DOHH2 (cell line): ENCODE results near the gene PAIP1.
"Not testable (repeated sequence)": the region's sequence is repeated elsewhere in the genome, so short reads cannot be mapped to it uniquely, and the experiment has no call there.

Experiments used
- H3F3A ChIP-seq: fragments of 200-600 bp; sonication (generic), shearing (Covaris generic); 2 replicates; pipeline ENCODE4 v1.6.0; 2016; ENCODE audit warnings: antibody characterized with exemption, mild to moderate bottlenecking; ENCODE audit not compliant: control insufficient read depth, insufficient read depth
- H3K27ac ChIP-seq: fragments of 200-600 bp; sonication (generic); 2 replicates; pipeline ENCODE4 v1.5.1; 2014; ENCODE audit warnings: low read depth, mild to moderate bottlenecking, low read length, moderate library complexity
- H3K27me3 ChIP-seq: fragments of 200-600 bp; sonication (generic); 2 replicates; pipeline ENCODE4 v1.6.1; 2014; ENCODE audit warnings: mild to moderate bottlenecking, low read length, mixed read lengths; ENCODE audit not compliant: control insufficient read depth
- H3K36me3 ChIP-seq: fragments of 200-600 bp; sonication (generic); 2 replicates; pipeline ENCODE4 v1.6.1; 2014; ENCODE audit warnings: mild to moderate bottlenecking, low read length, moderate library complexity, mixed read lengths; ENCODE audit not compliant: control insufficient read depth
- H3K4me1 ChIP-seq: fragments of 200-600 bp; sonication (generic); 2 replicates; pipeline ENCODE4 v1.6.1; 2014; ENCODE audit warnings: mild to moderate bottlenecking, low read length, mixed read lengths; ENCODE audit not compliant: control insufficient read depth
- H3K4me2 ChIP-seq: fragments of 200-600 bp; sonication (generic); 2 replicates; pipeline ENCODE4 v1.6.0; 2014; ENCODE audit warnings: mild to moderate bottlenecking, low read length, moderate library complexity
- H3K4me3 ChIP-seq: fragments of 200-600 bp; sonication (generic); 2 replicates; pipeline ENCODE4 v1.5.1; 2014; ENCODE audit warnings: mild to moderate bottlenecking, low read length, mixed read lengths
- H3K79me2 ChIP-seq: fragments of 200-600 bp; sonication (generic); 2 replicates; pipeline ENCODE4 v1.6.1; 2014; ENCODE audit warnings: mild to moderate bottlenecking, low read length, mixed read lengths; ENCODE audit not compliant: control insufficient read depth
- H3K9me2 ChIP-seq: fragments of 200-600 bp; sonication (generic); replicated peaks from 2 replicates; pipeline ENCODE4 v1.6.1; 2014; ENCODE audit warnings: mild to moderate bottlenecking, low read length, mixed read lengths; ENCODE audit not compliant: control insufficient read depth
- H3K9me3 ChIP-seq: fragments of 200-600 bp; sonication (generic); 2 replicates; pipeline ENCODE4 v1.6.1; 2014; ENCODE audit warnings: antibody characterized with exemption, low read length, mixed read lengths; ENCODE audit not compliant: control insufficient read depth, insufficient read depth
- H4K20me1 ChIP-seq: fragments of 200-600 bp; sonication (generic); 2 replicates; pipeline ENCODE4 v1.6.0; 2014; ENCODE audit warnings: low read depth, mild to moderate bottlenecking, antibody characterized with exemption, low read length, moderate library complexity; ENCODE audit not compliant: control insufficient read depth, insufficient read depth
- EZH2phosphoT487 ChIP-seq: fragments of 200-600 bp; sonication (generic); IDR thresholded peaks from 2 replicates; pipeline ENCODE4 v1.6.1; 2017; ENCODE audit warnings: borderline replicate concordance, mild to moderate bottlenecking, antibody characterized with exemption, low read length, moderate library complexity, mixed read lengths
- TF ChIP-seq, protein P1 (sequence below): fragments of 200-600 bp; sonication (generic); IDR thresholded peaks from one replicate; pipeline ENCODE4 v1.5.1; 2014; ENCODE audit warnings: antibody characterized with exemption, mild to moderate bottlenecking, low read depth, low read length; ENCODE audit not compliant: poor library complexity, severe bottlenecking

The PAIP1 gene

DNA sequence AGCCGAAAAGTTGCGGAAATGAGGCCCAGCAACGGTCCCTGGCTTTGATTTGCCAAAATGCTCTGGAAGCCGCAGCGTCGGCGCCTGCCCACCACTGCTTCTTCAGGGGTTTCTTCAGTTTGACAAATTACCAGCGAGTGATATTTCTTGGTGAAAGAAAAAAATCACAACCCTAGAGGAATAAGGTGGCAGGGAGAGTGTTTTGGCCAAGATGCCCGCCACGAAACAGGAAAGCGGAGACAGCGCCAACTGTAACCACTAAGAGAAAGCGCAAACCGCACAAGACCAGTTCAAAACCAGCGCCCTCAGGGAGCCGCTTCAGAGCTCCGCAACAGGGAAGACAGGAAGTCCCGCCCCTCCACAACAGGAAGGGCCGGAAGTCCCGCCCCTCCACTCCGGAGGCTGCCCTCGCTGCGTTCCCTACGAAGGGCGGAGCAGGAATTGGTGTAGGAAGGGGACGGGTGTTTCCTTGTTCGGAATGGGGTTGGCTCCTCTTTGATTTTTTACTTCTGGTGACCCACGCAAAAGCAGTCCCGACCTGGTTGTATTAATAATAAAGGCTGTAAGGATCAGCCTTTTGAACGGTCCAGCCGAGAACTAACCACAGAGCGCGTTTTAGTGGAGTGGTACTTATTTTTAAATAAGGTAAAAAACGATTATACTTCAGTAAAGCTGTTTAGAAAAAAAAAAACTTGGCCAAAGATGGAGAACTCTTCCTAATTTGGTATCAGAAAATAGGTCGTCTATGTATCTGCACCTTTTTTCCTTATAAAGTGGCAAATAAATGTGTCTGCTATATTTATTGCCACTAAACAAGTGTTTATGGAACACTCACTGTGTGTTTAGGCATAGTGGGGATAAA is 41.8 kb downstream of the PAIP1 start, which contains the start of gene C5orf34:
TSS of gene C5orf34 (minus strand) at position 333 of the 862 bp plus-strand sequence. CDS start 5,809 bp downstream, outside the sequence.
- Histone ChIP-seq H3K79me2 (peaks cover 45% of the 10 kb centered on the region), H3K4me2 (peak within 1 kb of the TSS; percentile 93), H3K4me3 (peak within 1 kb of the TSS; percentile 89), H4K20me1 (no peaks in the 10 kb centered on the region), H3F3A (peaks cover 6% of the 10 kb centered on the region; the same call in 1 of the 2 replicates), H3K9me2 (no peaks in the 10 kb centered on the region), H3K27me3 (no peaks in the 10 kb centered on the region), H3K36me3 (peaks cover 16% of the 10 kb centered on the region), H3K4me1 (peaks cover 20% of the 10 kb centered on the region), H3K9me3 (no peaks in the 10 kb centered on the region), H3K27ac (peak within 1 kb of the TSS; percentile 77)
- no peak for TF ChIP-seq EZH2phosphoT487
- TF ChIP-seq, protein P1, sequence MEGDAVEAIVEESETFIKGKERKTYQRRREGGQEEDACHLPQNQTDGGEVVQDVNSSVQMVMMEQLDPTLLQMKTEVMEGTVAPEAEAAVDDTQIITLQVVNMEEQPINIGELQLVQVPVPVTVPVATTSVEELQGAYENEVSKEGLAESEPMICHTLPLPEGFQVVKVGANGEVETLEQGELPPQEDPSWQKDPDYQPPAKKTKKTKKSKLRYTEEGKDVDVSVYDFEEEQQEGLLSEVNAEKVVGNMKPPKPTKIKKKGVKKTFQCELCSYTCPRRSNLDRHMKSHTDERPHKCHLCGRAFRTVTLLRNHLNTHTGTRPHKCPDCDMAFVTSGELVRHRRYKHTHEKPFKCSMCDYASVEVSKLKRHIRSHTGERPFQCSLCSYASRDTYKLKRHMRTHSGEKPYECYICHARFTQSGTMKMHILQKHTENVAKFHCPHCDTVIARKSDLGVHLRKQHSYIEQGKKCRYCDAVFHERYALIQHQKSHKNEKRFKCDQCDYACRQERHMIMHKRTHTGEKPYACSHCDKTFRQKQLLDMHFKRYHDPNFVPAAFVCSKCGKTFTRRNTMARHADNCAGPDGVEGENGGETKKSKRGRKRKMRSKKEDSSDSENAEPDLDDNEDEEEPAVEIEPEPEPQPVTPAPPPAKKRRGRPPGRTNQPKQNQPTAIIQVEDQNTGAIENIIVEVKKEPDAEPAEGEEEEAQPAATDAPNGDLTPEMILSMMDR, result peak; percentile 10

DNA sequence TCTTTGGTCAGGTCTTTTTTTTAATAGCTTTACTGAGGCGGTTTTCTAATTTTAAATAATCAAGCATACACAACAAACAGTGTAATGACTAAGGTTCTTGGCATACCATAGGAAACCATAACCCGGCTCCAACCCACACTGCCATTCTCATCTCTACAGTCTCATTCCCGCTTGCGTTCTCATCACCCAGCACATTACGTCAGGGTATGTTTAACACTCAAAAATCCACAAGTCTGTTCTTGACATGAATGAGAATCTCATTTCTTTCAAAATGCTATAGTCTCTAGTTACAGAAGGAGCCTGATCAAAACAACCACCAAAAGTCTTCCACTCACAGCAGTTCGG is 42.4 kb downstream of the PAIP1 start:
- Histone ChIP-seq H3K27ac (peak overlapping the region; percentile 77), H3K36me3 (peaks cover 16% of the 10 kb centered on the region), H3K9me3 (no peaks in the 10 kb centered on the region), H3K9me2 (no peaks in the 10 kb centered on the region), H3K27me3 (no peaks in the 10 kb centered on the region), H3K79me2 (peaks cover 46% of the 10 kb centered on the region), H3K4me1 (peaks cover 20% of the 10 kb centered on the region), H3K4me2 (peak overlapping the region; percentile 93), H3F3A (peaks cover 6% of the 10 kb centered on the region; the same call in 1 of the 2 replicates), H3K4me3 (peak overlapping the region; percentile 89), H4K20me1 (no peaks in the 10 kb centered on the region)
- no peak for TF ChIP-seq EZH2phosphoT487
- TF ChIP-seq, protein P1, result no peak

DNA sequence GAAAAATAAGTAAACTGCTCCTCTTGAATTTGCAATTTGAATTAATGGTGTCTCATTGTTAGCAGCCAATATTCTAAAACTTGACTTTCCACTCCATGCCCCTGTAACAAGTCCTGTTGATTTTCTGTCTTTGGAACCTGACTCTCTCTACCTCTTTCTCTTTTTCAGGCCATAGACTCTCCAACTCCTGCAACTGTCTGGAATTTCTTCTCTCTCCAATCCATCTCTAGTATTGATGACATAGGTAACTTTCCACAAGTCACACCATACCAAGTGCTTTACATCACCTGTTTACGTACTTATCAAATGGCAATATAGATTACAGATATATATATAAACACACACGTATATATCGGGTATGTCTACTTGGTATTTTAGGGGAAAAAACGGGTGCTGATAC is 42.9 kb downstream of the PAIP1 start:
- H3K4me1 ChIP-seq, result peaks cover 20% of the 10 kb centered on the region
- H3K36me3 ChIP-seq, result peaks cover 19% of the 10 kb centered on the region
- no peaks in the 10 kb centered on the region for H3K9me3 ChIP-seq
- no peaks in the 10 kb centered on the region for H4K20me1 ChIP-seq
- peaks cover 49% of the 10 kb centered on the region for H3K79me2 ChIP-seq
- no peaks in the 10 kb centered on the region for H3K27me3 ChIP-seq
- peaks cover 7% of the 10 kb centered on the region; the same call in 1 of the 2 replicates for H3F3A ChIP-seq
- H3K27ac ChIP-seq, result peak overlapping the region; percentile 77
- peak overlapping the region; percentile 93 for H3K4me2 ChIP-seq
- TF ChIP-seq EZH2phosphoT487, result no peak
- TF ChIP-seq, protein P1, result no peak
- H3K4me3 ChIP-seq, result peak overlapping the region; percentile 89
- no peaks in the 10 kb centered on the region for H3K9me2 ChIP-seq

DNA sequence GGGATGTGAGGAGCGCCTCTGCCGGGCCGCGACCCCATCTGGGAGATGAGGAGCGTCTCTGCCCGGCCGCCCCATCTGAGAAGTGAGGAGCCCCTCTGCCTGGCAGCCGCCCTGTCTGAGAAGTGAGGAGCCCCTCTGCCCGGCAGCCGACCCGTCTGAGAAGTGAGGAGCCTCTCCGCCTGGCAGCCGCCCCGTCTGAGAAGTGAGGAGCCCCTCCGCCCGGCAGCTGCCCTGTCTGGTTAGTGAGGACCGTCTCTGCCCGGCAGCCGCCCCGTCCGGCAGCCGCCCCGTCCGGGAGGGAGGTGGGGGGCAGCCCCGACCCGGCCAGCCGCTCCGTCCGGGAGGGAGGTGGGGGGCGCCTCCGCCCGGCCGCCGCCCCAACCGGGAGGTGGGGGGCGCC is 45.8 kb downstream of the PAIP1 start:
- H3K4me3 ChIP-seq, H3K27ac ChIP-seq, H3F3A ChIP-seq, H3K4me2 ChIP-seq, H3K9me2 ChIP-seq, H3K9me3 ChIP-seq, H3K27me3 ChIP-seq, H4K20me1 ChIP-seq: not testable (repeated sequence)
- H3K36me3 ChIP-seq, result peaks cover 42% of the 10 kb centered on the region
- peaks cover 17% of the 10 kb centered on the region for H3K4me1 ChIP-seq
- H3K79me2 ChIP-seq, result peaks cover 49% of the 10 kb centered on the region
